DND-41 (cell line): ENCODE measurements around the gene C14orf93.

ENCODE experiments used
- ATAC-seq: fragments of 200-7000 bp; cut with Tn5 transposase; 3 replicates; pipeline ENCODE4 v1.9.1; 2021; ENCODE audit warnings: low read depth; ENCODE audit not compliant: insufficient read depth
- DNase-seq: peaks from one replicate; pipeline ENCODE4 v3.0.0-alpha.2; 2020
- H2AFZ ChIP-seq: 2 replicates; pipeline ENCODE4 v1.6.0; 2012; ENCODE audit warnings: low read depth, low read length
- H3K27ac ChIP-seq: 2 replicates; pipeline ENCODE4 v1.5.1; 2012; ENCODE audit warnings: low read length, inconsistent platforms
- H3K27me3 ChIP-seq: fragments of 200-600 bp; sonication (generic); 2 replicates; pipeline ENCODE4 v1.6.0; 2012; ENCODE audit warnings: low read length, mild to moderate bottlenecking, inconsistent platforms; ENCODE audit not compliant: insufficient read depth, poor library complexity
- H3K36me3 ChIP-seq: 2 replicates; pipeline ENCODE4 v1.5.1; 2012; ENCODE audit warnings: low read length, inconsistent platforms; ENCODE audit not compliant: insufficient read depth
- H3K4me1 ChIP-seq: 2 replicates; pipeline ENCODE4 v1.5.1; 2012; ENCODE audit warnings: mild to moderate bottlenecking, low read length; ENCODE audit not compliant: insufficient read depth
- H3K4me2 ChIP-seq: 2 replicates; pipeline ENCODE4 v1.6.0; 2012; ENCODE audit warnings: mild to moderate bottlenecking, moderate library complexity, low read length, inconsistent platforms; ENCODE audit not compliant: insufficient read depth
- H3K4me3 ChIP-seq, 2 experiments: fragments of 200-600 bp in 1 of 2; shearing (Covaris generic) in 1 of 2; 2 replicates each; pipeline ENCODE4 v1.5.1; 2012 to 2016; ENCODE audit warnings: inconsistent platforms in 2 of 2, low read length in 2 of 2, mild to moderate bottlenecking in 2 of 2, low read depth in 1 of 2, moderate library complexity in 1 of 2
- H3K79me2 ChIP-seq: 2 replicates; pipeline ENCODE4 v1.6.0; 2012; ENCODE audit warnings: low read length, inconsistent platforms; ENCODE audit not compliant: insufficient read depth
- H3K9ac ChIP-seq: 2 replicates; pipeline ENCODE4 v1.6.0; 2012; ENCODE audit warnings: low read depth, mild to moderate bottlenecking, inconsistent platforms, low read length, moderate library complexity
- H3K9me3 ChIP-seq: 2 replicates; pipeline ENCODE4 v1.5.1; 2012; ENCODE audit warnings: low read length, moderate library complexity, mild to moderate bottlenecking, inconsistent platforms; ENCODE audit not compliant: insufficient read depth, severe bottlenecking
- H4K20me1 ChIP-seq: 2 replicates; pipeline ENCODE4 v1.6.0; 2012; ENCODE audit warnings: low read length; ENCODE audit not compliant: insufficient read depth
- EZH2 ChIP-seq: IDR thresholded peaks from 3 replicates; pipeline ENCODE4 v1.6.1; 2012; ENCODE audit warnings: borderline replicate concordance, low read depth, mild to moderate bottlenecking, moderate library complexity, low read length, inconsistent platforms; ENCODE audit not compliant: severe bottlenecking
- TF ChIP-seq, protein P1 (sequence below): IDR thresholded peaks from 2 replicates; pipeline ENCODE4 v1.5.1; 2012; ENCODE audit warnings: borderline replicate concordance, low read length, moderate library complexity, mild to moderate bottlenecking; ENCODE audit not compliant: poor library complexity, severe bottlenecking; ENCODE audit errors: extremely low read depth

Gene C14orf93

GRCh38 chr14:22973217-22974032 lies 36.5 kb downstream of the C14orf93 start:
- Histone ChIP-seq H3K4me2 (no peak overlapping the region), H3K27ac (no peak overlapping the region), H3K79me2 (no peaks in the 10 kb centered on the region), H4K20me1 (peaks cover 5% of the 10 kb centered on the region), H3K9ac (no peak overlapping the region), H3K27me3 (no peaks in the 10 kb centered on the region), H3K36me3 (peaks cover 41% of the 10 kb centered on the region), H3K9me3 (no peaks in the 10 kb centered on the region), H2AFZ (no peak overlapping the region), H3K4me1 (0 out of 2 replicates have a peak, but pooled peaks cover 3% of the 10 kb centered on the region), H3K4me3 (no peak overlapping the region)
- TF ChIP-seq EZH2, result no peak
- TF ChIP-seq, protein P1, sequence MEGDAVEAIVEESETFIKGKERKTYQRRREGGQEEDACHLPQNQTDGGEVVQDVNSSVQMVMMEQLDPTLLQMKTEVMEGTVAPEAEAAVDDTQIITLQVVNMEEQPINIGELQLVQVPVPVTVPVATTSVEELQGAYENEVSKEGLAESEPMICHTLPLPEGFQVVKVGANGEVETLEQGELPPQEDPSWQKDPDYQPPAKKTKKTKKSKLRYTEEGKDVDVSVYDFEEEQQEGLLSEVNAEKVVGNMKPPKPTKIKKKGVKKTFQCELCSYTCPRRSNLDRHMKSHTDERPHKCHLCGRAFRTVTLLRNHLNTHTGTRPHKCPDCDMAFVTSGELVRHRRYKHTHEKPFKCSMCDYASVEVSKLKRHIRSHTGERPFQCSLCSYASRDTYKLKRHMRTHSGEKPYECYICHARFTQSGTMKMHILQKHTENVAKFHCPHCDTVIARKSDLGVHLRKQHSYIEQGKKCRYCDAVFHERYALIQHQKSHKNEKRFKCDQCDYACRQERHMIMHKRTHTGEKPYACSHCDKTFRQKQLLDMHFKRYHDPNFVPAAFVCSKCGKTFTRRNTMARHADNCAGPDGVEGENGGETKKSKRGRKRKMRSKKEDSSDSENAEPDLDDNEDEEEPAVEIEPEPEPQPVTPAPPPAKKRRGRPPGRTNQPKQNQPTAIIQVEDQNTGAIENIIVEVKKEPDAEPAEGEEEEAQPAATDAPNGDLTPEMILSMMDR, result peak; percentile 77
- peak; percentile 42 for DNase-seq
- peak; percentile 77 for ATAC-seq

DNA sequence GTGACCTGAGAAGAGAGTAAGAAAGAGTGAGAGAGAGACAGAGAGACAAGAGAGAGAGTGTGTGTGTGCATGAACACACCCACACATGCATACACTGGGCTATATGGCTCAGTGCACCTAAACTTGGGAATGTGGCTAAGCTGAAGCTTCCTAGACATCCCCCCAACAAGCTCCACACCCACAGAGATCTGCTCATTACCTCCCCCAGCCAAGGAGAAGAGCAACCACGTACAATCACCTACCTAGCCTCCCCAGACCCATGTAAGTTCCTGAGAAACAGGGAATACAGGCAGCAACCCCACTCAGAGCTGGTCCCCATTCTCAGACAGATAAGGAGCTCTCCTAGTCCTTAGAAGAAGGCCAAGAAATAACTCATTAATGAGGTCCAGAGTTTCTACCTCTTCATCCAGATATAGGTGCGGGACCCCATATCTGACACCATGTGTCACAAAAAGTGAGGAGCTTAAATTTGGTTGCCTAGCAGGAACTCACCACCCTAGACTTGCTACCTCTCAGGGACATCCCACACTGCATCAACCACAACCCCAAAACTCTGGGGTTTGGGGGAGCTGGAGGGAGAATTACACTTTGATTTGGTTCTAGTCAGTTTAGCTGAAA lies 37.5 kb downstream of the C14orf93 start:
- no peak for DNase-seq
- ATAC-seq, result no peak
- H3K4me1 ChIP-seq, result no peaks in the 10 kb centered on the region
- no peak overlapping the region for H3K4me3 ChIP-seq
- H2AFZ ChIP-seq, result no peak overlapping the region
- no peaks in the 10 kb centered on the region for H3K9me3 ChIP-seq
- H3K79me2 ChIP-seq, result no peaks in the 10 kb centered on the region
- H3K27ac ChIP-seq, result no peak overlapping the region
- TF ChIP-seq, protein P1, result no peak
- no peak for TF ChIP-seq EZH2
- H3K36me3 ChIP-seq, result peaks cover 36% of the 10 kb centered on the region
- H3K4me2 ChIP-seq, result no peak overlapping the region
- H3K9ac ChIP-seq, result no peak overlapping the region
- no peaks in the 10 kb centered on the region for H3K27me3 ChIP-seq
- H4K20me1 ChIP-seq, result peaks cover 5% of the 10 kb centered on the region

GRCh38 chr14:22971152-22971551 lies 38.8 kb downstream of the C14orf93 start:
- H3K9me3 ChIP-seq, result no peaks in the 10 kb centered on the region
- TF ChIP-seq EZH2, result no peak
- TF ChIP-seq, protein P1, result no peak
- no peak for DNase-seq
- no peaks in the 10 kb centered on the region for H3K27me3 ChIP-seq
- no peaks in the 10 kb centered on the region for H3K79me2 ChIP-seq
- H3K27ac ChIP-seq, result no peak overlapping the region
- H3K4me2 ChIP-seq, result no peak overlapping the region
- H4K20me1 ChIP-seq, result peaks cover 5% of the 10 kb centered on the region
- peaks cover 28% of the 10 kb centered on the region for H3K36me3 ChIP-seq
- no peak for ATAC-seq
- H3K9ac ChIP-seq, result no peak overlapping the region
- H3K4me1 ChIP-seq, result no peaks in the 10 kb centered on the region
- H2AFZ ChIP-seq, result no peak overlapping the region
- no peak overlapping the region for H3K4me3 ChIP-seq
